ENCODE measurements around the gene IL4R. TPM values are rescaled to one million over a fixed set of nuclear protein-coding genes. Genes with fewer than 3 reads are reported as not detected.

The IL4R gene
- total and polyA plus RNA-seq, 2 experiments from 2014 or later: 6.4 to 17.6 TPM

DNA sequence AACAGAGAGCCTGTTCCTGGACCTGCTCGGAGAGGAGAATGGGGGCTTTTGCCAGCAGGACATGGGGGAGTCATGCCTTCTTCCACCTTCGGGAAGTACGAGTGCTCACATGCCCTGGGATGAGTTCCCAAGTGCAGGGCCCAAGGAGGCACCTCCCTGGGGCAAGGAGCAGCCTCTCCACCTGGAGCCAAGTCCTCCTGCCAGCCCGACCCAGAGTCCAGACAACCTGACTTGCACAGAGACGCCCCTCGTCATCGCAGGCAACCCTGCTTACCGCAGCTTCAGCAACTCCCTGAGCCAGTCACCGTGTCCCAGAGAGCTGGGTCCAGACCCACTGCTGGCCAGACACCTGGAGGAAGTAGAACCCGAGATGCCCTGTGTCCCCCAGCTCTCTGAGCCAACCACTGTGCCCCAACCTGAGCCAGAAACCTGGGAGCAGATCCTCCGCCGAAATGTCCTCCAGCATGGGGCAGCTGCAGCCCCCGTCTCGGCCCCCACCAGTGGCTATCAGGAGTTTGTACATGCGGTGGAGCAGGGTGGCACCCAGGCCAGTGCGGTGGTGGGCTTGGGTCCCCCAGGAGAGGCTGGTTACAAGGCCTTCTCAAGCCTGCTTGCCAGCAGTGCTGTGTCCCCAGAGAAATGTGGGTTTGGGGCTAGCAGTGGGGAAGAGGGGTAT is 48.9 kb downstream of the IL4R start (continued):
- TF ChIP-seq ZNF331 (CRISPR knock-in tag; IDR thresholded peaks at IDR 0.05; ENCODE audit: low read depth) (no peak), STAT1 (IDR thresholded peaks at IDR 0.05; ENCODE audit: unreplicated experiment) (no peak), CREB1 (CRISPR knock-in tag; IDR thresholded peaks at IDR 0.05; ENCODE audit: low read depth) (no peak), ZNF114 (CRISPR knock-in tag; IDR thresholded peaks at IDR 0.05) (no peak)

DNA sequence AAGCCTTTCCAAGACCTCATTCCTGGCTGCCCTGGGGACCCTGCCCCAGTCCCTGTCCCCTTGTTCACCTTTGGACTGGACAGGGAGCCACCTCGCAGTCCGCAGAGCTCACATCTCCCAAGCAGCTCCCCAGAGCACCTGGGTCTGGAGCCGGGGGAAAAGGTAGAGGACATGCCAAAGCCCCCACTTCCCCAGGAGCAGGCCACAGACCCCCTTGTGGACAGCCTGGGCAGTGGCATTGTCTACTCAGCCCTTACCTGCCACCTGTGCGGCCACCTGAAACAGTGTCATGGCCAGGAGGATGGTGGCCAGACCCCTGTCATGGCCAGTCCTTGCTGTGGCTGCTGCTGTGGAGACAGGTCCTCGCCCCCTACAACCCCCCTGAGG is 49.5 kb downstream of the IL4R start:
- no peak overlapping the region for H3K4me2 ChIP-seq
- H3K36me3 Mint-ChIP-seq (ENCODE audit: low read depth): peaks cover 28% of the 10 kb centered on the region
- no peaks in the 10 kb centered on the region for H3F3A ChIP-seq (replicated peaks; ENCODE audit: low read depth)
- H4K20me1 ChIP-seq (replicated peaks; ENCODE audit: insufficient read depth): no peaks in the 10 kb centered on the region
- H3K4me1 Mint-ChIP-seq: peaks cover 4% of the 10 kb centered on the region; the same call in 2 of the 3 replicates
- no peak overlapping the region for H2AFZ ChIP-seq
- ATAC-seq (no peak), DNase-seq (ENCODE audit: low spot score) (no peak)
- no peak overlapping the region for H3K27ac ChIP-seq (ENCODE audit: low read depth)
- no peaks in the 10 kb centered on the region for H3K79me2 ChIP-seq (replicated peaks; ENCODE audit: insufficient read depth)
- no peaks in the 10 kb centered on the region for H3K9me2 ChIP-seq (ENCODE audit: insufficient read depth)
- H3K27ac Mint-ChIP-seq: no peak overlapping the region
- no peak for TF ChIP-seq CREB1 (CRISPR knock-in tag; IDR thresholded peaks at IDR 0.05; ENCODE audit: low read depth)
- TF ChIP-seq, protein P1, sequence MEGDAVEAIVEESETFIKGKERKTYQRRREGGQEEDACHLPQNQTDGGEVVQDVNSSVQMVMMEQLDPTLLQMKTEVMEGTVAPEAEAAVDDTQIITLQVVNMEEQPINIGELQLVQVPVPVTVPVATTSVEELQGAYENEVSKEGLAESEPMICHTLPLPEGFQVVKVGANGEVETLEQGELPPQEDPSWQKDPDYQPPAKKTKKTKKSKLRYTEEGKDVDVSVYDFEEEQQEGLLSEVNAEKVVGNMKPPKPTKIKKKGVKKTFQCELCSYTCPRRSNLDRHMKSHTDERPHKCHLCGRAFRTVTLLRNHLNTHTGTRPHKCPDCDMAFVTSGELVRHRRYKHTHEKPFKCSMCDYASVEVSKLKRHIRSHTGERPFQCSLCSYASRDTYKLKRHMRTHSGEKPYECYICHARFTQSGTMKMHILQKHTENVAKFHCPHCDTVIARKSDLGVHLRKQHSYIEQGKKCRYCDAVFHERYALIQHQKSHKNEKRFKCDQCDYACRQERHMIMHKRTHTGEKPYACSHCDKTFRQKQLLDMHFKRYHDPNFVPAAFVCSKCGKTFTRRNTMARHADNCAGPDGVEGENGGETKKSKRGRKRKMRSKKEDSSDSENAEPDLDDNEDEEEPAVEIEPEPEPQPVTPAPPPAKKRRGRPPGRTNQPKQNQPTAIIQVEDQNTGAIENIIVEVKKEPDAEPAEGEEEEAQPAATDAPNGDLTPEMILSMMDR (conservative IDR thresholded peaks at IDR 0.05; ENCODE audit: low read depth in 2 of 2): peak; percentile 11 to 29; a peak in 1 of 4 replicates
- no peaks in the 10 kb centered on the region; the same call in 2 of the 3 replicates for H3K9me3 Mint-ChIP-seq
- H3K27me3 Mint-ChIP-seq (ENCODE audit: insufficient read depth, low read depth, poor library complexity): no peaks in the 10 kb centered on the region
- no peak overlapping the region for H3K4me3 ChIP-seq
- H3K36me3 ChIP-seq (ENCODE audit: insufficient read depth): no peaks in the 10 kb centered on the region
- no peaks in the 10 kb centered on the region for H3K4me1 ChIP-seq (ENCODE audit: insufficient read depth)
- H3K27me3 ChIP-seq (ENCODE audit: insufficient read depth): no peaks in the 10 kb centered on the region
- H3K4me3 Mint-ChIP-seq: no peak overlapping the region

DNA sequence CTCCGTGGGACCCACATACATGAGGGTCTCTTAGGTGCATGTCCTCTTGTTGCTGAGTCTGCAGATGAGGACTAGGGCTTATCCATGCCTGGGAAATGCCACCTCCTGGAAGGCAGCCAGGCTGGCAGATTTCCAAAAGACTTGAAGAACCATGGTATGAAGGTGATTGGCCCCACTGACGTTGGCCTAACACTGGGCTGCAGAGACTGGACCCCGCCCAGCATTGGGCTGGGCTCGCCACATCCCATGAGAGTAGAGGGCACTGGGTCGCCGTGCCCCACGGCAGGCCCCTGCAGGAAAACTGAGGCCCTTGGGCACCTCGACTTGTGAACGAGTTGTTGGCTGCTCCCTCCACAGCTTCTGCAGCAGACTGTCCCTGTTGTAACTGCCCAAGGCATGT is 50.0 kb downstream of the IL4R start:
- H3K36me3 ChIP-seq (ENCODE audit: insufficient read depth): no peaks in the 10 kb centered on the region
- H3K9me2 ChIP-seq (ENCODE audit: insufficient read depth): no peaks in the 10 kb centered on the region
- Mint-ChIP-seq H3K4me3 (no peak overlapping the region), H3K4me1 (peaks cover 7% of the 10 kb centered on the region; the same call in 2 of the 3 replicates), H3K27ac (0 out of 2 replicates have a peak overlapping the region, but pooled peaks have one; percentile 44), H3K9me3 (no peaks in the 10 kb centered on the region; the same call in 2 of the 3 replicates), H3K36me3 (ENCODE audit: low read depth) (peaks cover 25% of the 10 kb centered on the region), H3K27me3 (ENCODE audit: insufficient read depth, low read depth, poor library complexity) (no peaks in the 10 kb centered on the region)
- H3K79me2 ChIP-seq (replicated peaks; ENCODE audit: insufficient read depth): no peaks in the 10 kb centered on the region
- H3K4me3 ChIP-seq: no peak overlapping the region
- no peaks in the 10 kb centered on the region for H4K20me1 ChIP-seq (replicated peaks; ENCODE audit: insufficient read depth)
- H3F3A ChIP-seq (replicated peaks; ENCODE audit: low read depth): no peaks in the 10 kb centered on the region
- H3K4me1 ChIP-seq (ENCODE audit: insufficient read depth): no peaks in the 10 kb centered on the region
- H3K27ac ChIP-seq (ENCODE audit: low read depth): no peak overlapping the region
- ATAC-seq: no peak
- H2AFZ ChIP-seq: no peak overlapping the region
- H3K27me3 ChIP-seq (ENCODE audit: insufficient read depth): no peaks in the 10 kb centered on the region
- DNase-seq (ENCODE audit: low spot score): no peak
- no peak overlapping the region for H3K4me2 ChIP-seq
- no peak for TF ChIP-seq ZNF114 (CRISPR knock-in tag; IDR thresholded peaks at IDR 0.05)
- TF ChIP-seq, protein P2, sequence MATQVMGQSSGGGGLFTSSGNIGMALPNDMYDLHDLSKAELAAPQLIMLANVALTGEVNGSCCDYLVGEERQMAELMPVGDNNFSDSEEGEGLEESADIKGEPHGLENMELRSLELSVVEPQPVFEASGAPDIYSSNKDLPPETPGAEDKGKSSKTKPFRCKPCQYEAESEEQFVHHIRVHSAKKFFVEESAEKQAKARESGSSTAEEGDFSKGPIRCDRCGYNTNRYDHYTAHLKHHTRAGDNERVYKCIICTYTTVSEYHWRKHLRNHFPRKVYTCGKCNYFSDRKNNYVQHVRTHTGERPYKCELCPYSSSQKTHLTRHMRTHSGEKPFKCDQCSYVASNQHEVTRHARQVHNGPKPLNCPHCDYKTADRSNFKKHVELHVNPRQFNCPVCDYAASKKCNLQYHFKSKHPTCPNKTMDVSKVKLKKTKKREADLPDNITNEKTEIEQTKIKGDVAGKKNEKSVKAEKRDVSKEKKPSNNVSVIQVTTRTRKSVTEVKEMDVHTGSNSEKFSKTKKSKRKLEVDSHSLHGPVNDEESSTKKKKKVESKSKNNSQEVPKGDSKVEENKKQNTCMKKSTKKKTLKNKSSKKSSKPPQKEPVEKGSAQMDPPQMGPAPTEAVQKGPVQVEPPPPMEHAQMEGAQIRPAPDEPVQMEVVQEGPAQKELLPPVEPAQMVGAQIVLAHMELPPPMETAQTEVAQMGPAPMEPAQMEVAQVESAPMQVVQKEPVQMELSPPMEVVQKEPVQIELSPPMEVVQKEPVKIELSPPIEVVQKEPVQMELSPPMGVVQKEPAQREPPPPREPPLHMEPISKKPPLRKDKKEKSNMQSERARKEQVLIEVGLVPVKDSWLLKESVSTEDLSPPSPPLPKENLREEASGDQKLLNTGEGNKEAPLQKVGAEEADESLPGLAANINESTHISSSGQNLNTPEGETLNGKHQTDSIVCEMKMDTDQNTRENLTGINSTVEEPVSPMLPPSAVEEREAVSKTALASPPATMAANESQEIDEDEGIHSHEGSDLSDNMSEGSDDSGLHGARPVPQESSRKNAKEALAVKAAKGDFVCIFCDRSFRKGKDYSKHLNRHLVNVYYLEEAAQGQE (IDR thresholded peaks at IDR 0.05; ENCODE audit: unreplicated experiment): no peak
- TF ChIP-seq, protein P1 (conservative IDR thresholded peaks at IDR 0.05; ENCODE audit: low read depth in 2 of 2): no peak

All from GM23338 (cell line).